Endothelial cell of umbilical vein (primary cell): ENCODE results near the gene RAB12. TPM values are rescaled to one million over a fixed set of nuclear protein-coding genes. Genes with fewer than 3 reads are reported as not detected.

Experiments used
- BruUV-seq: library from RNA; stranded (reverse); fragments of 400-500 nt; replicated peaks from 2 replicates; lab custom pipeline; 2021; lab: Mats Ljungman, UMichigan
- CTCF ChIA-PET: fragments of 300-600, 350-600 bp; sonication (Branson Sonifier 250); formaldehyde crosslinking; loops from one replicate; lab custom pipeline; 2021; ENCODE audit warnings: antibody characterized with exemption, inconsistent platforms; lab: Charles Lee
- POLR2A ChIA-PET: fragments of 300-600, 350-600 bp; sonication (Branson Sonifier 250); formaldehyde crosslinking; loops from one replicate; lab custom pipeline; 2021; ENCODE audit warnings: antibody characterized with exemption, inconsistent platforms; lab: Charles Lee
- DNase-seq: peaks from one replicate; pipeline ENCODE4 v3.0.0-alpha.2; 2011; ENCODE audit warnings: low read depth, low spot score
- FAIRE-seq: peaks from 2 replicates; lab custom pipeline; 2011; peaks lifted over from hg19 to GRCh38; lab: Jason Lieb, UNC
- H2AFZ ChIP-seq: 2 replicates; pipeline ENCODE4 v1.6.0; 2012; ENCODE audit warnings: low read depth, low read length, control low read depth, inconsistent platforms
- H3K27ac ChIP-seq: 2 replicates; pipeline ENCODE4 v1.5.1; 2011; ENCODE audit warnings: low read depth, mild to moderate bottlenecking, control low read depth, low read length, moderate library complexity; ENCODE audit not compliant: insufficient read depth
- H3K27me3 ChIP-seq, 2 experiments: 2 replicates each; pipeline versions ENCODE4 v1.6.0 to v1.6.1; 2011; ENCODE audit warnings: low read length in 2 of 2, mixed read lengths in 1 of 2; ENCODE audit not compliant: control insufficient read depth in 2 of 2, insufficient read depth in 2 of 2
- H3K36me3 ChIP-seq, 2 experiments: 2 replicates in 1 of 2; 3 replicates in 1 of 2; pipeline ENCODE4 v1.5.1; 2011; ENCODE audit warnings: low read length in 2 of 2, mild to moderate bottlenecking in 1 of 2, moderate library complexity in 1 of 2; ENCODE audit not compliant: control insufficient read depth in 2 of 2, insufficient read depth in 2 of 2; ENCODE audit errors: extremely low read depth in 1 of 2
- H3K4me1 ChIP-seq: 3 replicates; pipeline ENCODE4 v1.5.1; 2011; ENCODE audit warnings: mild to moderate bottlenecking, low read length; ENCODE audit not compliant: control insufficient read depth, insufficient read depth; ENCODE audit errors: extremely low read depth
- H3K4me2 ChIP-seq: 2 replicates; pipeline ENCODE4 v1.6.1; 2011; ENCODE audit warnings: low read length, control low read depth, mixed read lengths; ENCODE audit not compliant: insufficient read depth
- H3K4me3 ChIP-seq, 3 experiments: fragments of 200-600 bp in 1 of 3; sonication (generic), shearing (Covaris generic) in 1 of 3; replicated peaks in 1 of 3; 2 replicates each; pipeline ENCODE4 v1.5.1; 2011 to 2016; ENCODE audit warnings: control low read depth in 3 of 3, low read length in 3 of 3, mild to moderate bottlenecking in 2 of 3, inconsistent platforms in 1 of 3, low read depth in 1 of 3, moderate library complexity in 1 of 3; ENCODE audit not compliant: insufficient read depth in 1 of 3
- H3K79me2 ChIP-seq: 2 replicates; pipeline ENCODE4 v1.6.0; 2012; ENCODE audit warnings: low read length, inconsistent platforms; ENCODE audit not compliant: control insufficient read depth, insufficient read depth
- H3K9ac ChIP-seq: replicated peaks from 2 replicates; pipeline ENCODE3; 2011; ENCODE audit warnings: low read length, control low read depth; ENCODE audit not compliant: insufficient read depth; ENCODE audit errors: extremely low read depth
- H3K9me1 ChIP-seq: replicated peaks from 3 replicates; pipeline ENCODE4 v1.6.0; 2011; ENCODE audit warnings: mild to moderate bottlenecking, low read length; ENCODE audit not compliant: control insufficient read depth, insufficient read depth; ENCODE audit errors: extremely low read depth
- H3K9me3 ChIP-seq: replicated peaks from 2 replicates; pipeline ENCODE4 v1.5.1; 2012; ENCODE audit warnings: low read length, inconsistent platforms; ENCODE audit not compliant: control insufficient read depth, insufficient read depth
- H4K20me1 ChIP-seq: replicated peaks from 2 replicates; pipeline ENCODE3; 2011; ENCODE audit warnings: mild to moderate bottlenecking, low read length; ENCODE audit not compliant: control insufficient read depth, insufficient read depth; ENCODE audit errors: extremely low read depth
- EZH2 ChIP-seq: IDR thresholded peaks from 2 replicates; pipeline ENCODE4 v1.6.1; 2012; ENCODE audit warnings: borderline replicate concordance, low read depth, mild to moderate bottlenecking, moderate library complexity, low read length, inconsistent platforms; ENCODE audit not compliant: severe bottlenecking
- FOS ChIP-seq: IDR thresholded peaks from 2 replicates; pipeline ENCODE4 v1.6.1; 2011; ENCODE audit warnings: mild to moderate bottlenecking, low read length, moderate library complexity, borderline replicate concordance; ENCODE audit not compliant: insufficient read depth
- GATA2 ChIP-seq: IDR thresholded peaks from 2 replicates; pipeline ENCODE4 v1.7.0; 2011; ENCODE audit warnings: low read depth, mild to moderate bottlenecking, moderate library complexity, mixed read lengths, low read length; ENCODE audit not compliant: insufficient read length, insufficient read depth
- JUN ChIP-seq: IDR thresholded peaks from 2 replicates; pipeline ENCODE4 v1.6.1; 2011; ENCODE audit warnings: borderline replicate concordance, low read depth; ENCODE audit not compliant: insufficient read length, insufficient read depth
- MAX ChIP-seq: IDR thresholded peaks from 2 replicates; pipeline ENCODE4 v1.6.1; 2011; ENCODE audit not compliant: insufficient read depth, insufficient read length
- MYC ChIP-seq: IDR thresholded peaks from one replicate; pipeline ENCODE4 v1.6.1; 2011; ENCODE audit warnings: mild to moderate bottlenecking, low read depth, low read length
- POLR2A ChIP-seq: IDR thresholded peaks from 2 replicates; pipeline ENCODE4 v1.6.1; 2012; ENCODE audit warnings: low read depth, mild to moderate bottlenecking, control low read depth, low read length
- POLR2AphosphoS5 ChIP-seq: IDR thresholded peaks from 2 replicates; pipeline ENCODE4 v1.6.1; 2012; ENCODE audit warnings: low read depth, mild to moderate bottlenecking, control low read depth, low read length, moderate library complexity; ENCODE audit not compliant: insufficient read depth
- dilution Hi-C: fragments of 300-500 bp; cut with MboI; formaldehyde crosslinking; loops from one replicate; pipeline ENCODE4 v1.15.0; 2019; ENCODE audit warnings: low sequenced_read_pairs; ENCODE audit not compliant: extremely low pct_ligation_motif_present
- intact Hi-C: fragments of 100-400 bp; cut with micrococcal nuclease; formaldehyde crosslinking; loops from one replicate; pipeline ENCODE4 v1.10.0; 2022
- polyA plus RNA-seq, 4 experiments: library from polyadenylated mRNA; depleted of rRNA in 3 of 4; stranded (reverse) in 3 of 4; unstranded in 1 of 4; fragments of >200 nt; gene quantifications; 2 replicates each; pipeline versions ENCODE4 v1.2.1 to v1.2.3, GENCODE V29; 2011 to 2012; ENCODE audit warnings: missing spikeins in 1 of 4
- total RNA-seq: library from RNA; stranded (reverse); gene quantifications from 2 replicates; pipeline ENCODE4 v1.2.3, GENCODE V29; 2021
- TF ChIP-seq, protein P1 (sequence below), 2 donors: IDR thresholded peaks; 1 replicate in 1 of 2; 2 replicates in 1 of 2; pipeline ENCODE4 v1.5.1; 2011; ENCODE audit warnings: low read length in 2 of 2, mild to moderate bottlenecking in 2 of 2, moderate library complexity in 2 of 2, control low read depth in 1 of 2, inconsistent platforms in 1 of 2, low read depth in 1 of 2; ENCODE audit not compliant: insufficient read depth in 1 of 2; ENCODE audit errors: extremely low read depth in 1 of 2

Gene RAB12
- total and polyA plus RNA-seq, 2 donors (not counting 3 experiments of a cell fraction or from before 2014, with no cell fraction given), result 11.5 to 42.0 TPM

DNA sequence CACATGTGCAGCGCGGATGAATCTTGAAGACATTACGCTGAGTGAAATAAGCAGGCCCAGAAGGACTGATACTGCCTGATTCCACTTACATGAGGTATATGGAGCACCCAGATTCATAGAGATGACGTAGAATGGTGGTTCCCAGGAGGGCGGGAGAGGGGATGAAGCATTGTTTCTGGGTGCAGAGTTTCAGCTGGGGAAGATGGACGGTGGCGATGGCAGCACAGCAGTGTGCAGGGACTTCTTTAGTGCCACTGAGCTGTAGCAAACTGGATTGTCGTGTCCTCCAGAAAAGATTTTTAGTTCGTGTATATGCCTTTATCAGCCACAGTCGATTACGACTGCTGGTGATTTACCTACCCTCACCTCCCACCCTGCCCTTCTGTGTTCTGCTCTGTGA is 30.5 kb downstream of the RAB12 start:
- FAIRE-seq, result peak; percentile 26
- dilution Hi-C loops, result loop anchor here (25.0 kb wide), 1 partner anchor 348 kb away; no protein-coding TSS in a partner anchor

More for the DNA sequence above, 30.5 kb downstream of the RAB12 start:
- Histone ChIP-seq H3K4me3 (no peak overlapping the region), H3K4me2 (no peak overlapping the region), H3K9ac (no peak overlapping the region), H3K4me1 (peaks cover 8% of the 10 kb centered on the region), H3K27me3 (no peaks in the 10 kb centered on the region), H3K9me3 (no peaks in the 10 kb centered on the region), H3K79me2 (peaks cover 4% of the 10 kb centered on the region), H2AFZ (no peak overlapping the region), H4K20me1 (no peaks in the 10 kb centered on the region), H3K27ac (no peak overlapping the region), H3K36me3 (peaks cover 15% of the 10 kb centered on the region in 2 experiments), H3K9me1 (no peaks in the 10 kb centered on the region)
- ChIA-PET CTCF (no interaction called here), POLR2A (no interaction called here)
- no peak for TF ChIP-seq FOS
- TF ChIP-seq POLR2A, result no peak
- TF ChIP-seq MAX, result no peak
- TF ChIP-seq GATA2, result no peak
- TF ChIP-seq, protein P1, sequence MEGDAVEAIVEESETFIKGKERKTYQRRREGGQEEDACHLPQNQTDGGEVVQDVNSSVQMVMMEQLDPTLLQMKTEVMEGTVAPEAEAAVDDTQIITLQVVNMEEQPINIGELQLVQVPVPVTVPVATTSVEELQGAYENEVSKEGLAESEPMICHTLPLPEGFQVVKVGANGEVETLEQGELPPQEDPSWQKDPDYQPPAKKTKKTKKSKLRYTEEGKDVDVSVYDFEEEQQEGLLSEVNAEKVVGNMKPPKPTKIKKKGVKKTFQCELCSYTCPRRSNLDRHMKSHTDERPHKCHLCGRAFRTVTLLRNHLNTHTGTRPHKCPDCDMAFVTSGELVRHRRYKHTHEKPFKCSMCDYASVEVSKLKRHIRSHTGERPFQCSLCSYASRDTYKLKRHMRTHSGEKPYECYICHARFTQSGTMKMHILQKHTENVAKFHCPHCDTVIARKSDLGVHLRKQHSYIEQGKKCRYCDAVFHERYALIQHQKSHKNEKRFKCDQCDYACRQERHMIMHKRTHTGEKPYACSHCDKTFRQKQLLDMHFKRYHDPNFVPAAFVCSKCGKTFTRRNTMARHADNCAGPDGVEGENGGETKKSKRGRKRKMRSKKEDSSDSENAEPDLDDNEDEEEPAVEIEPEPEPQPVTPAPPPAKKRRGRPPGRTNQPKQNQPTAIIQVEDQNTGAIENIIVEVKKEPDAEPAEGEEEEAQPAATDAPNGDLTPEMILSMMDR (IDR thresholded peaks at IDR 0.05; ENCODE audit: extremely low read depth in 1 of 2, insufficient read depth in 1 of 2, low read depth in 1 of 2, low read length in 2 of 2), result no peak
- no peak for TF ChIP-seq MYC
- TF ChIP-seq EZH2, result no peak
- no peak for TF ChIP-seq JUN
- TF ChIP-seq POLR2AphosphoS5, result no peak
- intact Hi-C loops, result no loop called here
- BruUV-seq, result no TSS peak
- DNase-seq, result no peak
